GM12891 (cell line): ENCODE measurements around the gene HAGH.

Experiments
- POLR2A ChIP-seq: IDR thresholded peaks from 2 replicates; pipeline ENCODE4 v1.6.1; 2011; ENCODE audit warnings: low read depth, low read length, control low read depth
- POLR2AphosphoS5 ChIP-seq: IDR thresholded peaks from 2 replicates; pipeline ENCODE4 v1.6.1; 2011; ENCODE audit warnings: low read depth, low read length, control low read depth
- POU2F2 ChIP-seq: IDR thresholded peaks from 2 replicates; pipeline ENCODE4 v1.6.1; 2011; ENCODE audit warnings: low read depth, mild to moderate bottlenecking, control low read depth, low read length, moderate library complexity
- TAF1 ChIP-seq: IDR thresholded peaks from 2 replicates; pipeline ENCODE4 v1.6.1; 2011; ENCODE audit warnings: low read depth, low read length, control low read depth

GRCh38 chr16:1762196-1762878 is 64.3 kb downstream of the HAGH start:
- TF ChIP-seq POLR2AphosphoS5: no peak
- no peak for TF ChIP-seq POLR2A
- no peak for TF ChIP-seq POU2F2
- no peak for TF ChIP-seq TAF1
